Loucy (cell line): ENCODE data around the gene SKP2.

ENCODE experiments used
- EZH2phosphoT487 ChIP-seq: fragments of 200-600 bp; IDR thresholded peaks from 2 replicates; pipeline ENCODE4 v1.6.1; 2018; ENCODE audit warnings: antibody characterized with exemption, mild to moderate bottlenecking, moderate library complexity, borderline replicate concordance
- TF ChIP-seq, protein P1 (sequence below): fragments of 200-600 bp; sonication (generic); conservative IDR thresholded peaks from 2 replicates; pipeline ENCODE4 v1.5.1; 2014; ENCODE audit warnings: mild to moderate bottlenecking, antibody characterized with exemption, low read length

GRCh38 chr5:36179950-36180349 lies 28.0 kb downstream of the SKP2 start:
- TF ChIP-seq EZH2phosphoT487, result no peak
- TF ChIP-seq, protein P1, sequence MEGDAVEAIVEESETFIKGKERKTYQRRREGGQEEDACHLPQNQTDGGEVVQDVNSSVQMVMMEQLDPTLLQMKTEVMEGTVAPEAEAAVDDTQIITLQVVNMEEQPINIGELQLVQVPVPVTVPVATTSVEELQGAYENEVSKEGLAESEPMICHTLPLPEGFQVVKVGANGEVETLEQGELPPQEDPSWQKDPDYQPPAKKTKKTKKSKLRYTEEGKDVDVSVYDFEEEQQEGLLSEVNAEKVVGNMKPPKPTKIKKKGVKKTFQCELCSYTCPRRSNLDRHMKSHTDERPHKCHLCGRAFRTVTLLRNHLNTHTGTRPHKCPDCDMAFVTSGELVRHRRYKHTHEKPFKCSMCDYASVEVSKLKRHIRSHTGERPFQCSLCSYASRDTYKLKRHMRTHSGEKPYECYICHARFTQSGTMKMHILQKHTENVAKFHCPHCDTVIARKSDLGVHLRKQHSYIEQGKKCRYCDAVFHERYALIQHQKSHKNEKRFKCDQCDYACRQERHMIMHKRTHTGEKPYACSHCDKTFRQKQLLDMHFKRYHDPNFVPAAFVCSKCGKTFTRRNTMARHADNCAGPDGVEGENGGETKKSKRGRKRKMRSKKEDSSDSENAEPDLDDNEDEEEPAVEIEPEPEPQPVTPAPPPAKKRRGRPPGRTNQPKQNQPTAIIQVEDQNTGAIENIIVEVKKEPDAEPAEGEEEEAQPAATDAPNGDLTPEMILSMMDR, result no peak
